H9 (cell line): ENCODE results near the gene ADCY1. TPM values are rescaled to one million over a fixed set of nuclear protein-coding genes. Genes with fewer than 3 reads are reported as not detected.

Source experiments
- DNase-seq: peaks from one replicate; pipeline ENCODE4 v3.0.0-alpha.2; 2017
- H2AFZ ChIP-seq: one replicate; pipeline ENCODE4 v1.6.1; 2013; ENCODE audit warnings: mild to moderate bottlenecking, low read length, control low read depth, moderate library complexity
- H2AK5ac ChIP-seq: 2 replicates; pipeline ENCODE4 v1.6.1; 2013; ENCODE audit warnings: low read length, control low read depth, mixed read lengths; ENCODE audit not compliant: insufficient read length
- H2BK120ac ChIP-seq: one replicate; pipeline ENCODE4 v1.6.1; 2013; ENCODE audit warnings: low read depth, mild to moderate bottlenecking, low read length, control low read depth, inconsistent platforms; ENCODE audit not compliant: poor library complexity, severe bottlenecking
- H2BK12ac ChIP-seq: 2 replicates; pipeline ENCODE4 v1.6.1; 2013; ENCODE audit warnings: low read length, control low read depth, mixed read lengths, low read depth; ENCODE audit not compliant: insufficient read length
- H2BK15ac ChIP-seq: 2 replicates; pipeline ENCODE4 v1.6.1; 2013; ENCODE audit warnings: low read depth, low read length, control low read depth
- H2BK20ac ChIP-seq: one replicate; pipeline ENCODE4 v1.6.1; 2013; ENCODE audit warnings: low read depth, mild to moderate bottlenecking, low read length, control low read depth, inconsistent platforms; ENCODE audit not compliant: poor library complexity, severe bottlenecking
- H2BK5ac ChIP-seq: 2 replicates; pipeline ENCODE4 v1.6.1; 2013; ENCODE audit warnings: low read length, control low read depth, mixed read lengths; ENCODE audit not compliant: insufficient read length
- H3K14ac ChIP-seq: 2 replicates; pipeline ENCODE4 v1.6.1; 2013; ENCODE audit warnings: low read length, control low read depth; ENCODE audit not compliant: insufficient read depth
- H3K18ac ChIP-seq: 2 replicates; pipeline ENCODE4 v1.6.1; 2013; ENCODE audit warnings: low read depth, mild to moderate bottlenecking, mixed read lengths, low read length, control low read depth; ENCODE audit not compliant: insufficient read length
- H3K23ac ChIP-seq: 2 replicates; pipeline ENCODE4 v1.6.1; 2013; ENCODE audit warnings: low read length, control low read depth, mixed read lengths, low read depth; ENCODE audit not compliant: insufficient read length
- H3K23me2 ChIP-seq: 2 replicates; pipeline ENCODE4 v1.6.1; 2013; ENCODE audit warnings: low read depth, mild to moderate bottlenecking, mixed read lengths, low read length, control low read depth; ENCODE audit not compliant: insufficient read length, poor library complexity, severe bottlenecking
- H3K27ac ChIP-seq: 2 replicates; pipeline ENCODE4 v1.5.1; 2013; ENCODE audit warnings: low read length, control low read depth, mixed read lengths, low read depth; ENCODE audit not compliant: insufficient read length
- H3K27me3 ChIP-seq: 2 replicates; pipeline ENCODE4 v1.6.1; 2013; ENCODE audit warnings: low read length, control low read depth, inconsistent platforms; ENCODE audit not compliant: insufficient read depth
- H3K4ac ChIP-seq: 2 replicates; pipeline ENCODE4 v1.6.1; 2013; ENCODE audit warnings: low read depth, mild to moderate bottlenecking, control low read depth, inconsistent platforms, low read length, moderate library complexity
- H3K4me1 ChIP-seq: 2 replicates; pipeline ENCODE4 v1.6.1; 2013; ENCODE audit warnings: low read length, control low read depth, inconsistent platforms; ENCODE audit not compliant: insufficient read depth
- H3K4me2 ChIP-seq: 2 replicates; pipeline ENCODE4 v1.6.1; 2013; ENCODE audit warnings: low read length, control low read depth, mixed read lengths; ENCODE audit not compliant: insufficient read length, insufficient read depth
- H3K56ac ChIP-seq: 2 replicates; pipeline ENCODE4 v1.6.1; 2013; ENCODE audit warnings: low read depth, mild to moderate bottlenecking, mixed read lengths, low read length, control low read depth; ENCODE audit not compliant: insufficient read length
- H3K79me1 ChIP-seq: 2 replicates; pipeline ENCODE4 v1.6.1; 2013; ENCODE audit warnings: low read depth, mild to moderate bottlenecking, moderate library complexity, low read length, control low read depth, inconsistent platforms; ENCODE audit not compliant: insufficient read depth, poor library complexity, severe bottlenecking
- H3K79me2 ChIP-seq: 2 replicates; pipeline ENCODE4 v1.6.1; 2013; ENCODE audit warnings: low read length, control low read depth, inconsistent platforms; ENCODE audit not compliant: insufficient read depth
- H3K9ac ChIP-seq: 2 replicates; pipeline ENCODE4 v1.6.1; 2013; ENCODE audit warnings: low read length, control low read depth, mixed read lengths; ENCODE audit not compliant: insufficient read length; ENCODE audit errors: extremely low read depth
- H3K9me3 ChIP-seq: one replicate; pipeline ENCODE4 v1.6.1; 2013; ENCODE audit warnings: low read depth, low read length, inconsistent platforms; ENCODE audit not compliant: control insufficient read depth
- H3T11ph ChIP-seq: one replicate; pipeline ENCODE4 v1.6.1; 2013; ENCODE audit warnings: mild to moderate bottlenecking, low read length, control low read depth, inconsistent platforms
- H4K20me1 ChIP-seq: one replicate; pipeline ENCODE4 v1.6.1; 2013; ENCODE audit not compliant: control insufficient read depth, insufficient read length, insufficient read depth
- H4K5ac ChIP-seq: 2 replicates; pipeline ENCODE4 v1.6.1; 2013; ENCODE audit warnings: low read depth, mild to moderate bottlenecking, mixed read lengths, low read length, control low read depth; ENCODE audit not compliant: insufficient read length
- H4K8ac ChIP-seq: replicated peaks from 2 replicates; pipeline ENCODE4 v1.6.1; 2013; ENCODE audit warnings: low read length, control low read depth, mixed read lengths, low read depth; ENCODE audit not compliant: insufficient read length
- H4K91ac ChIP-seq: 2 replicates; pipeline ENCODE4 v1.6.1; 2013; ENCODE audit warnings: low read depth, mild to moderate bottlenecking, moderate library complexity, mixed read lengths, low read length, control low read depth; ENCODE audit not compliant: insufficient read length
- H3K27ac Mint-ChIP-seq, 3 experiments: 2 replicates in 2 of 3; 3 replicates in 1 of 3; pipeline ENCODE4 v1.8.0; 2020 to 2021; ENCODE audit warnings: mixed read lengths in 3 of 3, mild to moderate bottlenecking in 1 of 3, moderate library complexity in 1 of 3
- H3K27me3 Mint-ChIP-seq: 2 replicates; pipeline ENCODE4 v1.8.0; 2021; ENCODE audit warnings: low read depth, mild to moderate bottlenecking, moderate library complexity, mixed read lengths
- H3K36me3 Mint-ChIP-seq, 3 experiments: 2 replicates in 2 of 3; 3 replicates in 1 of 3; pipeline ENCODE4 v1.8.0; 2020 to 2021; ENCODE audit warnings: low read depth in 3 of 3, mixed read lengths in 3 of 3; ENCODE audit not compliant: insufficient read depth in 1 of 3
- H3K4me1 Mint-ChIP-seq, 2 experiments: 2 replicates each; pipeline ENCODE4 v1.8.0; 2020; ENCODE audit warnings: mixed read lengths in 2 of 2
- H3K4me3 Mint-ChIP-seq, 2 experiments: 2 replicates in 1 of 2; 3 replicates in 1 of 2; pipeline ENCODE4 v1.8.0; 2020 to 2021; ENCODE audit warnings: mild to moderate bottlenecking in 2 of 2, mixed read lengths in 2 of 2, moderate library complexity in 1 of 2
- H3K9me3 Mint-ChIP-seq, 2 experiments: 2 replicates in 1 of 2; 3 replicates in 1 of 2; pipeline ENCODE4 v1.8.0; 2020; ENCODE audit warnings: mild to moderate bottlenecking in 2 of 2, mixed read lengths in 2 of 2, moderate library complexity in 1 of 2
- WGBS: extraction: QIAGEN DNeasy Blood & Tissue Kit; methylation state at CpG from one replicate; pipeline ENCODE4 v1.1.7; 2013; ENCODE audit warnings: missing lambda C conversion rate, low lambda C conversion rate, mixed read lengths; ENCODE audit not compliant: insufficient read length; ENCODE audit errors: extremely low coverage; 5-methylcytosine and 5-hydroxymethylcytosine counted together
- total RNA-seq: library from RNA; stranded (reverse); gene quantifications from 2 replicates; pipeline ENCODE4 v1.2.1, GENCODE V29; 2021
- TF ChIP-seq, protein P1 (sequence below): fragments of 200-600 bp; sonication (generic); conservative IDR thresholded peaks from 3 replicates; pipeline ENCODE4 v1.8.0; 2021; ENCODE audit warnings: antibody characterized with exemption, mild to moderate bottlenecking

ADCY1 gene
- total RNA-seq, 1 experiment from 2014 or later, result 21.6 TPM

DNA sequence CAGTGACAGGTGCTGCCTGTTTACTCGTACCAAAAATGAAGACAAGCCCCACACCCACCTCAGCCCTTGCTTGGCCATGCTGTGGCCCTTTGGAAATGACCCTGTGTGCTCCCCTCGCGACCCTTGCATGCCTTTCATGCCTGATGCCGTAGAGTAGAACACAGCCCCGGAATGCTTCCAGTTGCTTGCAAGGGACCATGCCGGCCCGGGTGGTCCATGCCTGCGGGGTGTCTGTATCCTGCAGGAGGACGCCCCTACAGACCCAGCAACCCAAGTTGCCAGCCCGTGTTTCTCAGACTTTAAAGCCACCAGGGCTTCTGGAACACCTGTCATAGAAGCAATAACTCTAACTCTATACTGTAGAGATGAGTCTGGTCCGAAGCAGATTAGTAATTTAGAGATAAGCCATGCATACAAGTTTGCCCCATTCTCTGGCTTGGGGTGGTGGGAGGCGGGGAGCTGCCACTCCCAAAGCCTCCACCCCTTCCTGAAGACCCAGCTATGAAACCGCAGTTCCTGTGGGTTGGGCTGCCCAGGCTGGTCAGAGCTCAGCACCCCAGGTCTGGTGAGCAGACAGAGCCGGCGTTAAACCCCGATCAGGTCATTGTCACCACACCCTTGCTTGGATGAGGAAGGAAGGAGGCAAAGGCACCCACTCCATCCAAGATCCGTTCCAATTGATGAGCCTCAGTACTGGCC is 143.5 kb downstream of the ADCY1 start:
- H3K56ac ChIP-seq, result no peak overlapping the region
- no peak overlapping the region for H3K18ac ChIP-seq
- H2BK20ac ChIP-seq, result no peak overlapping the region
- Mint-ChIP-seq H3K4me3 (no peak overlapping the region), H3K27ac (no peak overlapping the region), H3K27me3 (no peaks in the 10 kb centered on the region), H3K9me3 (no peaks in the 10 kb centered on the region), H3K36me3 (peaks cover 0 to 4% (median 3%) of the 10 kb centered on the region in 3 experiments; a peak in 2 of 7 replicates), H3K4me1 (no peaks in the 10 kb centered on the region)
- H2AK5ac ChIP-seq, result no peak overlapping the region
- no peak overlapping the region for H3T11ph ChIP-seq
- no peak overlapping the region for H2BK120ac ChIP-seq
- H3K23ac ChIP-seq, result no peak overlapping the region
- no peak overlapping the region for H3K4me2 ChIP-seq
- H2BK5ac ChIP-seq, result no peak overlapping the region
- H3K79me2 ChIP-seq, result no peaks in the 10 kb centered on the region
- no peak overlapping the region for H4K8ac ChIP-seq
- H2AFZ ChIP-seq, result no peak overlapping the region
- H3K9me3 ChIP-seq, result no peaks in the 10 kb centered on the region
- no peaks in the 10 kb centered on the region for H3K79me1 ChIP-seq
- no peak overlapping the region for H2BK12ac ChIP-seq
- H3K23me2 ChIP-seq, result no peaks in the 10 kb centered on the region
- H4K91ac ChIP-seq, result no peak overlapping the region
- no peaks in the 10 kb centered on the region for H3K27me3 ChIP-seq
- TF ChIP-seq, protein P1, sequence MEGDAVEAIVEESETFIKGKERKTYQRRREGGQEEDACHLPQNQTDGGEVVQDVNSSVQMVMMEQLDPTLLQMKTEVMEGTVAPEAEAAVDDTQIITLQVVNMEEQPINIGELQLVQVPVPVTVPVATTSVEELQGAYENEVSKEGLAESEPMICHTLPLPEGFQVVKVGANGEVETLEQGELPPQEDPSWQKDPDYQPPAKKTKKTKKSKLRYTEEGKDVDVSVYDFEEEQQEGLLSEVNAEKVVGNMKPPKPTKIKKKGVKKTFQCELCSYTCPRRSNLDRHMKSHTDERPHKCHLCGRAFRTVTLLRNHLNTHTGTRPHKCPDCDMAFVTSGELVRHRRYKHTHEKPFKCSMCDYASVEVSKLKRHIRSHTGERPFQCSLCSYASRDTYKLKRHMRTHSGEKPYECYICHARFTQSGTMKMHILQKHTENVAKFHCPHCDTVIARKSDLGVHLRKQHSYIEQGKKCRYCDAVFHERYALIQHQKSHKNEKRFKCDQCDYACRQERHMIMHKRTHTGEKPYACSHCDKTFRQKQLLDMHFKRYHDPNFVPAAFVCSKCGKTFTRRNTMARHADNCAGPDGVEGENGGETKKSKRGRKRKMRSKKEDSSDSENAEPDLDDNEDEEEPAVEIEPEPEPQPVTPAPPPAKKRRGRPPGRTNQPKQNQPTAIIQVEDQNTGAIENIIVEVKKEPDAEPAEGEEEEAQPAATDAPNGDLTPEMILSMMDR, result no peak
- H3K4me1 ChIP-seq, result no peaks in the 10 kb centered on the region
- H4K5ac ChIP-seq, result no peak overlapping the region
- H3K27ac ChIP-seq, result no peak overlapping the region
- no peak overlapping the region for H3K4ac ChIP-seq
- no peak overlapping the region for H3K9ac ChIP-seq
- WGBS, result no CpG with 5 or more reads among the region's 17 CpGs
- peak; percentile 17 for DNase-seq
- H3K14ac ChIP-seq, result no peak overlapping the region
- no peaks in the 10 kb centered on the region for H4K20me1 ChIP-seq
- no peak overlapping the region for H2BK15ac ChIP-seq
